Measurements from ENCODE around the gene POU3F2.

DNA sequence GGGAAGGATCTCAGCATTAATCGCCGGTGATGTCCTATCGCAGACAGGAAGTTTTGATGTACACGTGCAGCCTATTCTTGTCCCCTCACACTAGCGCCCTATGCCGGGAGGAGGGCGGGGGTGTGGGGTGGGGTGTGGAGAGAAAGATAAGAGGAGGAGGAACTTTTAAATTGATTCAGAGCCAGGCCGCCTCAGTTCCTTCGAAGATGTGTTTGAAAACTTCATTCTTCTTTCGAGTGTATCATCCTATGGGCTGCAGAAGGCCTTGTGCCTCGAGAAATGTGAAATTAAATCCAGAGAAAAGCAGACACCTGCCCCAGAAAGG, 2.5 kb upstream of the POU3F2 start:
- TF ChIP-seq RCOR1 (IDR thresholded peaks at IDR 0.05; ENCODE audit: low read length) (no peak), POLR2AphosphoS5 (IDR thresholded peaks at IDR 0.05; ENCODE audit: low read depth, low read length) (no peak)
- TF ChIP-seq, protein P1, sequence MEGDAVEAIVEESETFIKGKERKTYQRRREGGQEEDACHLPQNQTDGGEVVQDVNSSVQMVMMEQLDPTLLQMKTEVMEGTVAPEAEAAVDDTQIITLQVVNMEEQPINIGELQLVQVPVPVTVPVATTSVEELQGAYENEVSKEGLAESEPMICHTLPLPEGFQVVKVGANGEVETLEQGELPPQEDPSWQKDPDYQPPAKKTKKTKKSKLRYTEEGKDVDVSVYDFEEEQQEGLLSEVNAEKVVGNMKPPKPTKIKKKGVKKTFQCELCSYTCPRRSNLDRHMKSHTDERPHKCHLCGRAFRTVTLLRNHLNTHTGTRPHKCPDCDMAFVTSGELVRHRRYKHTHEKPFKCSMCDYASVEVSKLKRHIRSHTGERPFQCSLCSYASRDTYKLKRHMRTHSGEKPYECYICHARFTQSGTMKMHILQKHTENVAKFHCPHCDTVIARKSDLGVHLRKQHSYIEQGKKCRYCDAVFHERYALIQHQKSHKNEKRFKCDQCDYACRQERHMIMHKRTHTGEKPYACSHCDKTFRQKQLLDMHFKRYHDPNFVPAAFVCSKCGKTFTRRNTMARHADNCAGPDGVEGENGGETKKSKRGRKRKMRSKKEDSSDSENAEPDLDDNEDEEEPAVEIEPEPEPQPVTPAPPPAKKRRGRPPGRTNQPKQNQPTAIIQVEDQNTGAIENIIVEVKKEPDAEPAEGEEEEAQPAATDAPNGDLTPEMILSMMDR (IDR thresholded peaks at IDR 0.05): no peak
